ENCODE results near the gene SAP30BP. TPM values are rescaled to one million over a fixed set of nuclear protein-coding genes. Genes with fewer than 3 reads are reported as not detected.

SAP30BP gene
- total RNA-seq, 1 experiment from 2014 or later = 149 TPM

- H3K4me2 ChIP-seq (ENCODE audit: low read length) = no peak overlapping the region
- intact Hi-C loops (cut with micrococcal nuclease) = loop anchor here (10.0 kb wide), 1 partner anchor 226 kb away; the partner anchor contains the start of genes CASKIN2 and TSEN54
- H3K4me1 ChIP-seq (ENCODE audit: control insufficient read depth in 1 of 2, insufficient read depth in 2 of 2, low read length in 2 of 2) = no peaks in the 10 kb centered on the region
- ATAC-seq (peak; percentile 13; the same call in 1 of the 2 replicates), DNase-seq (ENCODE audit: low read depth, low spot score) (no peak)
- TF ChIP-seq POLR2A (IDR thresholded peaks at IDR 0.05; ENCODE audit: borderline replicate concordance, extremely low read depth, insufficient read depth, insufficient read length) (no peak), POLR2AphosphoS5 (IDR thresholded peaks at IDR 0.05; ENCODE audit: low read depth, low read length) (no peak; the same call in 1 of the 2 replicates), SP1 (IDR thresholded peaks at IDR 0.05; ENCODE audit: low read depth) (no peak), ELF1 (IDR thresholded peaks at IDR 0.05; ENCODE audit: borderline replicate concordance, low read depth) (no peak), EZH2 (IDR thresholded peaks at IDR 0.05) (no peak), CEBPB (IDR thresholded peaks at IDR 0.05; ENCODE audit: low read depth) (no peak), RAD21 (IDR thresholded peaks at IDR 0.05; ENCODE audit: low read depth) (no peak), SRF (IDR thresholded peaks at IDR 0.05; ENCODE audit: low read depth) (no peak), SIN3A (IDR thresholded peaks at IDR 0.05; ENCODE audit: low read depth) (no peak), ZFX (IDR thresholded peaks at IDR 0.05) (no peak), EGR1 (IDR thresholded peaks at IDR 0.05; ENCODE audit: low read depth) (no peak), FOSL1 (IDR thresholded peaks at IDR 0.05; ENCODE audit: low read depth) (no peak)
- TF ChIP-seq, protein P1, sequence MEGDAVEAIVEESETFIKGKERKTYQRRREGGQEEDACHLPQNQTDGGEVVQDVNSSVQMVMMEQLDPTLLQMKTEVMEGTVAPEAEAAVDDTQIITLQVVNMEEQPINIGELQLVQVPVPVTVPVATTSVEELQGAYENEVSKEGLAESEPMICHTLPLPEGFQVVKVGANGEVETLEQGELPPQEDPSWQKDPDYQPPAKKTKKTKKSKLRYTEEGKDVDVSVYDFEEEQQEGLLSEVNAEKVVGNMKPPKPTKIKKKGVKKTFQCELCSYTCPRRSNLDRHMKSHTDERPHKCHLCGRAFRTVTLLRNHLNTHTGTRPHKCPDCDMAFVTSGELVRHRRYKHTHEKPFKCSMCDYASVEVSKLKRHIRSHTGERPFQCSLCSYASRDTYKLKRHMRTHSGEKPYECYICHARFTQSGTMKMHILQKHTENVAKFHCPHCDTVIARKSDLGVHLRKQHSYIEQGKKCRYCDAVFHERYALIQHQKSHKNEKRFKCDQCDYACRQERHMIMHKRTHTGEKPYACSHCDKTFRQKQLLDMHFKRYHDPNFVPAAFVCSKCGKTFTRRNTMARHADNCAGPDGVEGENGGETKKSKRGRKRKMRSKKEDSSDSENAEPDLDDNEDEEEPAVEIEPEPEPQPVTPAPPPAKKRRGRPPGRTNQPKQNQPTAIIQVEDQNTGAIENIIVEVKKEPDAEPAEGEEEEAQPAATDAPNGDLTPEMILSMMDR (IDR thresholded peaks at IDR 0.05 in 2 of 3, conservative IDR thresholded peaks at IDR 0.05 in 1 of 3; ENCODE audit: borderline replicate concordance in 1 of 3, insufficient read depth in 1 of 3, low read depth in 2 of 3, low read length in 2 of 3) = no peak
- TF ChIP-seq, protein P2, sequence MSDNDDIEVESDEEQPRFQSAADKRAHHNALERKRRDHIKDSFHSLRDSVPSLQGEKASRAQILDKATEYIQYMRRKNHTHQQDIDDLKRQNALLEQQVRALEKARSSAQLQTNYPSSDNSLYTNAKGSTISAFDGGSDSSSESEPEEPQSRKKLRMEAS (IDR thresholded peaks at IDR 0.05) = no peak
- TF ChIP-seq, protein P3, sequence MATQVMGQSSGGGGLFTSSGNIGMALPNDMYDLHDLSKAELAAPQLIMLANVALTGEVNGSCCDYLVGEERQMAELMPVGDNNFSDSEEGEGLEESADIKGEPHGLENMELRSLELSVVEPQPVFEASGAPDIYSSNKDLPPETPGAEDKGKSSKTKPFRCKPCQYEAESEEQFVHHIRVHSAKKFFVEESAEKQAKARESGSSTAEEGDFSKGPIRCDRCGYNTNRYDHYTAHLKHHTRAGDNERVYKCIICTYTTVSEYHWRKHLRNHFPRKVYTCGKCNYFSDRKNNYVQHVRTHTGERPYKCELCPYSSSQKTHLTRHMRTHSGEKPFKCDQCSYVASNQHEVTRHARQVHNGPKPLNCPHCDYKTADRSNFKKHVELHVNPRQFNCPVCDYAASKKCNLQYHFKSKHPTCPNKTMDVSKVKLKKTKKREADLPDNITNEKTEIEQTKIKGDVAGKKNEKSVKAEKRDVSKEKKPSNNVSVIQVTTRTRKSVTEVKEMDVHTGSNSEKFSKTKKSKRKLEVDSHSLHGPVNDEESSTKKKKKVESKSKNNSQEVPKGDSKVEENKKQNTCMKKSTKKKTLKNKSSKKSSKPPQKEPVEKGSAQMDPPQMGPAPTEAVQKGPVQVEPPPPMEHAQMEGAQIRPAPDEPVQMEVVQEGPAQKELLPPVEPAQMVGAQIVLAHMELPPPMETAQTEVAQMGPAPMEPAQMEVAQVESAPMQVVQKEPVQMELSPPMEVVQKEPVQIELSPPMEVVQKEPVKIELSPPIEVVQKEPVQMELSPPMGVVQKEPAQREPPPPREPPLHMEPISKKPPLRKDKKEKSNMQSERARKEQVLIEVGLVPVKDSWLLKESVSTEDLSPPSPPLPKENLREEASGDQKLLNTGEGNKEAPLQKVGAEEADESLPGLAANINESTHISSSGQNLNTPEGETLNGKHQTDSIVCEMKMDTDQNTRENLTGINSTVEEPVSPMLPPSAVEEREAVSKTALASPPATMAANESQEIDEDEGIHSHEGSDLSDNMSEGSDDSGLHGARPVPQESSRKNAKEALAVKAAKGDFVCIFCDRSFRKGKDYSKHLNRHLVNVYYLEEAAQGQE (IDR thresholded peaks at IDR 0.05; ENCODE audit: low read depth) = no peak
- BruUV-seq (replicated peaks) = no TSS peak
- H4K20me1 ChIP-seq (ENCODE audit: insufficient read depth) = no peaks in the 10 kb centered on the region
- no peaks in the 10 kb centered on the region for H3K9me3 ChIP-seq (ENCODE audit: control insufficient read depth in 1 of 2, insufficient read depth in 1 of 2, low read depth in 1 of 2, low read length in 2 of 2)
- no peaks in the 10 kb centered on the region; the same call in 1 of the 2 replicates for H3K79me2 ChIP-seq (ENCODE audit: insufficient read depth, low read length)
- H3K27me3 ChIP-seq (ENCODE audit: insufficient read depth, low read length) = no peaks in the 10 kb centered on the region
- ChIA-PET POLR2A (no interaction called here), RAD21 (ENCODE audit: low non-redundant PET in 1 of 2, low total read pairs in 2 of 2, uncharacterized antibody in 2 of 2, unreplicated experiment in 2 of 2) (no interaction called here), CTCF (no interaction called here)
- no peak overlapping the region for H3K4me3 ChIP-seq (replicated peaks in 1 of 2; ENCODE audit: low read depth in 1 of 2, low read length in 2 of 2)
- no peak overlapping the region for H2AFZ ChIP-seq (ENCODE audit: low read depth, low read length, poor library complexity, severe bottlenecking)
- no peaks in the 10 kb centered on the region for H3K9me2 ChIP-seq (ENCODE audit: insufficient read depth)
- H3K36me3 ChIP-seq (ENCODE audit: control insufficient read depth in 1 of 2, insufficient read depth in 2 of 2, low read length in 2 of 2) = peaks cover 34 to 79% of the 10 kb centered on the region in 2 experiments
- H3K9ac ChIP-seq (ENCODE audit: low read length) = no peak overlapping the region
- no peak overlapping the region; the same call in 1 of the 2 replicates for H3K27ac ChIP-seq (ENCODE audit: low read depth, low read length)
Measured at GRCh38 chr17:75740631-75741077, 73.5 kb downstream of the SAP30BP start.
